Stimulated activated CD8-positive, alpha-beta memory T cell treated with anti-CD3 and anti-CD28 coated beads, Interleukin-15, amount 100 ng/mL, for 24 hours (primary cell): ENCODE measurements around the gene GPR61.

ENCODE experiments used
- DNase-seq: peaks from one replicate; pipeline ENCODE4 v3.0.0-alpha.2; 2020; ENCODE audit warnings: low read depth

The GPR61 gene

GRCh38 chr1:109535481-109535880 is 4.2 kb upstream of the GPR61 start:
- DNase-seq, result no peak

- DNase-seq, result no peak
Observed at GRCh38 chr1:109535971-109536491, 3.6 kb upstream of the GPR61 start.

DNA sequence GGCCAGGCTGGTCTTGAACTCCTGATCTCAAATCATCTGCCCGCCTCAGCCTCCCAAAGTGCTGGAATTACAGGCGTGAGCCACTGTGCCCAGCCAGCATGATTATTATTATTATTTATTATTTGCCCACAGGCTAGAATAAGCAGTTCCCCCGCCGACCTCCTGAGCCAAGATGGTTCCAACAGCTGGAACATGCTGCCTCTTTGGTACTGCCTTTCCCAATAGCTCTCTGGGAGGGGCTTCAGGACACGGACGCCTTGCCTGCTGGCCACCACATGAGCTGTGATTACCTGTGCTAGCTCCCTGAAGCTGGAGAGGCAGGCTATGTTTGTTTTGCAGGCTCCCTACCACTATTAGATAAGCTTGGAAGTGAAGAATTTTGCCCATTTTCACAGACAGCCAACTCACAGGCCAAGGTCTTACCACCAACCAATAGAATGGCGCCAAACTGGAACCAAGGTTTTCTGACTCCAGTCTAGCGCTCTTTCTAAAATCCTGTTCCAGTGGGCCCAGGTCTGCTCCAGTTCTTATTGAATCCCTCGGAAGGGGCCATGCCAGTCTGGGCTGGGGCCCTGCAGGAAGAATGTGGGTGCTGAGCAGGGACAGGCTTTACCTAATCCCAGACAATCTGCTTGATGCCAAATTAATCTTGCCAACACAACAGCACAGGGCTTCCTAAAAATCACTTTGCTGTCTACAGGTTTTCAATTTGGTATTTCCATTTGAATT is 2.1 kb upstream of the GPR61 start:
- DNase-seq, result no peak

DNA sequence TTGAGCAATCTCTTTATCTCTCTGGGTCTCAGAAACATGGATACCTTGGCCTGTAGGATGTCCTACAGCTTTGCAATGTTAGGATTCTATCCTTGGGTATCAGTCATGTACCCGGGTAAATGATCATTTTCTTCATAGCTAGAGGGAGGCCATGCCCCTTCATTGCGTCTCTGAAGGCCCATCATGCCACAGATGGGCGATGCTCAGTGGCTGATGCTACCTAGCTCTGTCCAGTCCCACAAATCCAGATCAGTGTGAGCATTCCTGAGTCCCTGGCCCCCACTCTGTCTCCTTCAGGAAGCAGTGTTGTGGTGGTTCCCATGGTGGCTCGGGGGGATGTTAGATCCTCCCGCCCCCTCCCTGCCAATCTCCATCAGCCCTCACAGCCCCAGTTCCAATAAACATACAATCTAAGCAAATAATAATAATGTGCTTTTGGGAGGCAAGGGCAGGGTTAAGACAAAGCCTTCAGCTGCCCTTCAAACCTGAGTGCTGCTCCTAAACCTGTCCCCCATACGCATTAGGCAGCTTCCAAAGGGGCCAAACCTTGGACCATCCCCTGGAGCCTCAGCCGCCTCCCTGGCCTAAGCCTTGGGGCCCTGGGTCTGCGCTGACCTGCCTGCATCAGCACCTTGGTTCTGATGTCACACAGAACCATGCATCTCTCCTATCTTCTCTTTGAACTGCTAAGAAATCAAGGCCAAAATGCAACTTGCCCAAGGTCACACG is 681 bp upstream of the GPR61 start:
- DNase-seq, result no peak

GRCh38 chr1:109541102-109541501 is 1.4 kb downstream of the GPR61 start:
- no peak for DNase-seq

GRCh38 chr1:109542657-109543056 is 3.0 kb downstream of the GPR61 start:
- DNase-seq, result no peak

DNA sequence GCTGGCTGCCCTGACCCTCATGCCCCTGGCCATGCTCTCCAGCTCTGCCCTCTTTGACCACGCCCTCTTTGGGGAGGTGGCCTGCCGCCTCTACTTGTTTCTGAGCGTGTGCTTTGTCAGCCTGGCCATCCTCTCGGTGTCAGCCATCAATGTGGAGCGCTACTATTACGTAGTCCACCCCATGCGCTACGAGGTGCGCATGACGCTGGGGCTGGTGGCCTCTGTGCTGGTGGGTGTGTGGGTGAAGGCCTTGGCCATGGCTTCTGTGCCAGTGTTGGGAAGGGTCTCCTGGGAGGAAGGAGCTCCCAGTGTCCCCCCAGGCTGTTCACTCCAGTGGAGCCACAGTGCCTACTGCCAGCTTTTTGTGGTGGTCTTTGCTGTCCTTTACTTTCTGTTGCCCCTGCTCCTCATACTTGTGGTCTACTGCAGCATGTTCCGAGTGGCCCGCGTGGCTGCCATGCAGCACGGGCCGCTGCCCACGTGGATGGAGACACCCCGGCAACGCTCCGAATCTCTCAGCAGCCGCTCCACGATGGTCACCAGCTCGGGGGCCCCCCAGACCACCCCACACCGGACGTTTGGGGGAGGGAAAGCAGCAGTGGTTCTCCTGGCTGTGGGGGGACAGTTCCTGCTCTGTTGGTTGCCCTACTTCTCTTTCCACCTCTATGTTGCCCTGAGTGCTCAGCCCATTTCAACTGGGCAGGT is 3.8 kb downstream of the GPR61 start:
- DNase-seq, result no peak

DNA sequence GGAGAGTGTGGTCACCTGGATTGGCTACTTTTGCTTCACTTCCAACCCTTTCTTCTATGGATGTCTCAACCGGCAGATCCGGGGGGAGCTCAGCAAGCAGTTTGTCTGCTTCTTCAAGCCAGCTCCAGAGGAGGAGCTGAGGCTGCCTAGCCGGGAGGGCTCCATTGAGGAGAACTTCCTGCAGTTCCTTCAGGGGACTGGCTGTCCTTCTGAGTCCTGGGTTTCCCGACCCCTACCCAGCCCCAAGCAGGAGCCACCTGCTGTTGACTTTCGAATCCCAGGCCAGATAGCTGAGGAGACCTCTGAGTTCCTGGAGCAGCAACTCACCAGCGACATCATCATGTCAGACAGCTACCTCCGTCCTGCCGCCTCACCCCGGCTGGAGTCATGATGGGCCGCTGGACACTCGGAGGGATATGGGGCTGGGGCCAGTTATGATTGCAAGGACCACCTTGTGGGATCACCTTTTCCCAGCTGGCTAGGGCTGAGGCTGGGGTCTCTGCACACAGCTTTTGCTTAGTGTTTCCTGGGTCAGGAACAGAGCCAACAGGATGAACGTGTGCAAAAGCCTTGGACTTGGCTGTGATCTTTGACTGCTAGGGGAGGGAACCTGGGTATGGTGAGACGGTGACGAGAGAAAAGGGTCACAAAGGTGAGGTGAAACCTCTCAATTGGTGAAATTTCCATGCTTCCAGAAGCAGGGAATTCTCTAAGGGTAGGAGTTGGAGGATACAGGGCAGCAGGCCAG is 4.5 kb downstream of the GPR61 start:
- DNase-seq, result no peak

GRCh38 chr1:109546311-109547109 is 6.8 kb downstream of the GPR61 start:
- peak; percentile 65 for DNase-seq

DNA sequence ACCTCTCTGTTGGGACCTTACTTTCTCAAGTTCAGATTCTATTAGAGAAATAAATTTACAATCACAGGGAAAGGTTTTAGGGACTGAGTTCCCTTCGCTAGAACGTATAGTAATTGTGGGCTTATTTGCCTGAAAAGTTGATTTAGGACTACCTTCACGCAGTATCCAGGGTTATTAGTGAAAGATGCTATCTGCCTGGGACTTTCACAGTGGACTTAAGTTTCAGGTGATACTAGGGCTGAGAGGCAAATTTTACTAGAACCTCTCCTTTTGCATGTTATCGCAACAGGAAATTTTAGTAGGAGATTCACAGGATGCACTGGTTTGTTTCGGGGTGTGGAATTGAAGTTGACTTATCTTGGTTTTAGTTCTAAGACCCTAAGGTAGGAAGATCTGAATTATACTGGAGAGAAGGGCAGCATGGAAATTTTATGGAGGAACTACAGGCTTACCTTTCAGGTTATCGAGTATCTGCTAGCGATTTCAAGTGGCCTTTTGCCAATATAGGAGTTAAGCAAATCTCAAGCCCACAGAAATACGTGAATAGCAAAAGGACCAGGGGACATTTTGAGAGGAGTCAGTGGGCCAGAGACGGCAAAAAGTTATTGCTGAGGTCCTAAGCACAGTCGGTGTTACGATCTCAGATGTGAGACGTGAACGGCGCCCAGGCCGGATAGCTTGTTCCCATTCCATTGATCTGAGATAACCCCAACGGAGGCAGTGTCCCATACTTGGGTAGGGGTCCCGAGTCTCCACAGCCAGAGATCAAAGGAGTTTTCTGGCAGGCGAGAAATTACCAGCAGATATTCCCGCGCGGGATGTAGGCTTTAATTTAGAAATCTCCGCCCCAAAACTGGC is 8.0 kb downstream of the GPR61 start:
- DNase-seq, result no peak

DNA sequence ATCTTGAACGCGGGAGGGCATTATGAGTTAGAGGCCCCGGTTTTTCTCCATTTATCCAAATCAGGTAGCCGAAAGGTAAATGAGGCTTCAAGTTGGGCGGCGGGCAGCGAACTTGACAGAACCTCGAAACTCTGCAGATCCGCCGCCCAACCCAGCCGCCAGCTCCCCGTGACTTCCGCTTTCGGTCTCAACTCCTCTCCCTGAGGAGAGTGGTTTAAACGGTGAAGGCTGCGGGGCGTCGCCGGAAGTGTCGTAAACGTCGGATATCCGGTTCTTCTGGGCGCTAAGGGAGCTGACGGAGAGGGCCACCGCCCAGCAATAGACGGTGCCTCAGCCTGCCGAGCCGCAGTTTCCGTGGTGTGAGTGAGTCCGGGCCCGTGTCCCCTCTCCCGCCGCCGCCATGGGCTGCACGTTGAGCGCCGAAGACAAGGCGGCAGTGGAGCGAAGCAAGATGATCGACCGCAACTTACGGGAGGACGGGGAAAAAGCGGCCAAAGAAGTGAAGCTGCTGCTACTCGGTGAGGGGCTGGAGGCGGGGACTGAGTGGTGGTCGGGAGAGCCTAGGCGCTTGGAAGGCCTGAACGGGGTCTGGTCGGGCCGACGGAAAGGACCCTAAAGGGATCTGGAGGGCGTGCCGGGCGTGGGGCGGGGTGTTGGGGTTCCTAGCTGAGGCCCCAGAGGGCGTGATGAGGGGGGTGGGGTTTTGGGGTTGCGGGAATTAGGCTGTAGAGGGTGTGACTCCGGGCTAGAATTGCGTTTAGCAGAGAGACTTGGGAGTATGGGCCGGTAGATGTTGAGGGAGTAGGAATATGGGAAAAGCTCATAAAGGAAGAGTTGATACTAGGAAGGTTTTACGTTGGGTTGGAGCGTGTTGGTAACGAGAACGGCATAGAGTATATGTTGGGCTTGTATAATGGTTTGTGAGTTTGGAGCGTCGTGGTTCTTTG is 8.9 kb downstream of the GPR61 start, which contains the start of gene GNAI3:
GNAI3 (plus strand) TSS at position 295 of the 947 bp plus-strand sequence; CDS start at position 401, 106 bp downstream.
- DNase-seq, result peak; percentile 87

GRCh38 chr1:109556563-109556962 is 16.9 kb downstream of the GPR61 start:
- no peak for DNase-seq

GRCh38 chr1:109557520-109557919 is 17.8 kb downstream of the GPR61 start:
- no peak for DNase-seq

GRCh38 chr1:109559995-109560394 is 20.3 kb downstream of the GPR61 start:
- no peak for DNase-seq

DNA sequence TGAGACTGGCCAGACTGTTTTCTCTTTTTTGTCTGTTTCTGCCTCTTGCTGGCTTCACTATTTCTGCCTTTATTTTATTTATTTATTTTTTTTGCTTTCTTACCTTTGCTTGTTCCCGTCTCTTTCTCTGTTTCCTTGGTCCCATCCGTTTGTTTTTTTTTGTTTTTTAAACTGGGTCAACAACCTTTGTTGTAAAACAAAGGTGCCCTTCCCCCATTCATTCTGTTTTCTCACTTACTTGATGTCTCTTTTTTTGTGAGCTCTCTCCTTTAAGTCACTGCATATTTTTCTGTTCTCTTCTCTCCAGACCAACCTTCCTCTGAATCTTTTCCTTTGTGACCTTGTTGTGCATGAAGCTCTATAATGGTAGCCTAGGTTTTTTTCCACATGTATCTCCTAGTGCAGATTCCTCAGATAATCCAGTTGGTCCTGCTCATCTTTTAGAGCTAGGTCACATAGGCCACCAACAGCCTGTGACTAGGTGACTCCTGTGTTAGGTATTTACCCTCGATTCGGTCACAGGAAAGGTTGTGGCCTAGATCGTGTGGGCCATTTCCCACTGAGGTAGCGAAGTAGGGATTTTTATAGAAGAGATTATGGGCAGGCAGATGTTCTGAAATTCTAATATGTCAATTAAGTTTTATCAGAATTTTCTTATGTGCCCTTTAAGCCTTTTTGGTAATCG is 24.7 kb downstream of the GPR61 start:
- DNase-seq, result no peak

DNA sequence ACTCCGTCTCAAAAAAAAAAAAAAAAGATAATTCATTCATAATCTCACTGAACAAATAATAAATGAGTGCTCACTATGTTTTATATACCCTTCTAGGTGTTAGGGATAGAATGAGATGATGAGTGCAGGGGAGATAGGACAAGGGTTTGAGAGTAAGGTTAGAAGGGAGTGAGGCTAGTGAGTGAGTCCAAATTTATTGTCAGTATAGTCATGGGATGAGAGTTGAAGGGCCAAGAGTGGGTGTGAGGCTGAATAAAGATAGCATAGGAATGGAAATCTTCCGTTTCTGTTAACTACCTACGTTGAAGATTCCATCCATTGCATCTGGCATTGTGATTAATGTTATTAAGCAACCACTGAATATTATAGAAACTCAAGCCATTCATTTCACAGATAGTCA is 25.6 kb downstream of the GPR61 start:
- DNase-seq, result no peak

DNA sequence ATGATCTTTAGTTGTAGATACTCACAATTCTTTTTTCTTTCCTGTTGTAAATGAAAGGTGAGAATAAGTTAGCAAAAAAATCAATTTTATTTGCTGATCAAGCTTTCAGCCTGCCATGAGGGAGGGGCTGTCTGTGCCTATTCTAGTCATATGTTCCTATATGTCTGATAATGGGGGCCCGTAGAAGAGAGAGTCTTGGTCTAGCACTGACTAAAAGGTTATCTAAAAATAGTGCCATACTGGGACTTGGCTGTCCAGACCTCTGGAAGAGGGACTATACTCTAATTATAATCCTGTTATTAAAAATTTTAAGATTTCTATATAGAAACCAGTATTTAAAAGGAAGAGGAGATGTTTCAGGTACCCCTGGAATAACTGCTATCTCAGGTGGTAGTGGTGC is 27.3 kb downstream of the GPR61 start:
- DNase-seq, result no peak
